Immature natural killer cell (primary cell): ENCODE data around the gene FGFR3. TPM values are rescaled to one million over a fixed set of nuclear protein-coding genes. Genes with fewer than 3 reads are reported as not detected.
"Not testable (repeated sequence)": the region's sequence is repeated elsewhere in the genome, so short reads cannot be mapped to it uniquely, and the experiment has no call there.

Experiments
- DNase-seq, 3 donors: peaks; one replicate each; pipeline ENCODE4 v3.0.0; 2022; ENCODE audit warnings: mixed read lengths in 1 of 3
- H3K27ac Mint-ChIP-seq, 6 donors: one replicate each; pipeline ENCODE4 v1.8.0; 2020; ENCODE audit warnings: mixed read lengths in 6 of 6, mild to moderate bottlenecking in 5 of 6, inconsistent platforms in 4 of 6, moderate library complexity in 3 of 6
- H3K27me3 Mint-ChIP-seq, 3 donors: one replicate each; pipeline ENCODE4 v1.8.0; 2020 to 2021; ENCODE audit warnings: low read depth in 3 of 3, mild to moderate bottlenecking in 3 of 3, mixed read lengths in 3 of 3, moderate library complexity in 3 of 3, inconsistent platforms in 1 of 3
- H3K36me3 Mint-ChIP-seq, 3 donors: one replicate each; pipeline ENCODE4 v1.8.0; 2020; ENCODE audit warnings: mixed read lengths in 3 of 3, inconsistent platforms in 2 of 3, mild to moderate bottlenecking in 2 of 3
- H3K4me1 Mint-ChIP-seq, 2 donors: one replicate each; pipeline ENCODE4 v1.8.0; 2020; ENCODE audit warnings: inconsistent platforms in 2 of 2, mild to moderate bottlenecking in 2 of 2, mixed read lengths in 2 of 2, moderate library complexity in 1 of 2
- H3K4me3 Mint-ChIP-seq, 5 donors: one replicate each; pipeline ENCODE4 v1.8.0; 2020; ENCODE audit warnings: mild to moderate bottlenecking in 5 of 5, mixed read lengths in 5 of 5, inconsistent platforms in 3 of 5, moderate library complexity in 3 of 5
- H3K9me3 Mint-ChIP-seq, 6 donors: one replicate each; pipeline ENCODE4 v1.8.0; 2020; ENCODE audit warnings: mild to moderate bottlenecking in 6 of 6, mixed read lengths in 6 of 6, inconsistent platforms in 4 of 6, moderate library complexity in 3 of 6
- polyA plus RNA-seq, 3 donors: library from polyadenylated mRNA; unstranded; fragments of 300-500 nt; fragmentation: Illumina TruSeq; gene quantifications; one replicate each; pipeline ENCODE4 v1.2.3, GENCODE V29; 2021

The FGFR3 gene
- polyA plus RNA-seq, 3 donors from 2014 or later: not detected

DNA sequence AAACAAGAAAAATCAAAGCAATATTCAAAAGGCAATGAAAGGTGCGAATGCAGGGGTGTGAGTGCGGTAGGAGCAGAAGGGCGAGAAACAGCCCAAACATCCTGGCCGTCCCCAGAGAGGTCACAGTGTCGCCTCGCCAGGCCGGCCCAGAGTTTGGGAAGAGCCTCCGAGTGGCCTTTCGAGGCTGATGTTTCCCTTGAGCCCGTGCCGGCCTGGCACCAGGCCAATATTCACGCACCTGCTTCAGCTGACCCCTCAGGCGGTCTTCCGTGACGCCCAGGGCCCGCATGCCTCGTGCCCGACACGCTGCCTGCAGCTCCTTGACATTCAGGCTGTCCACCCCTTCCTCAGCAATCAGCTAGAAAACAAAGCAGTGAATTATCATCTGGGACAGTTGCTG lies 32.2 kb downstream of the FGFR3 start:
- Mint-ChIP-seq H3K4me1 (peaks cover 2 to 8% of the 10 kb centered on the region in 2 donors), H3K36me3 (peaks cover 11 to 26% (median 20%) of the 10 kb centered on the region in 3 donors)

DNA sequence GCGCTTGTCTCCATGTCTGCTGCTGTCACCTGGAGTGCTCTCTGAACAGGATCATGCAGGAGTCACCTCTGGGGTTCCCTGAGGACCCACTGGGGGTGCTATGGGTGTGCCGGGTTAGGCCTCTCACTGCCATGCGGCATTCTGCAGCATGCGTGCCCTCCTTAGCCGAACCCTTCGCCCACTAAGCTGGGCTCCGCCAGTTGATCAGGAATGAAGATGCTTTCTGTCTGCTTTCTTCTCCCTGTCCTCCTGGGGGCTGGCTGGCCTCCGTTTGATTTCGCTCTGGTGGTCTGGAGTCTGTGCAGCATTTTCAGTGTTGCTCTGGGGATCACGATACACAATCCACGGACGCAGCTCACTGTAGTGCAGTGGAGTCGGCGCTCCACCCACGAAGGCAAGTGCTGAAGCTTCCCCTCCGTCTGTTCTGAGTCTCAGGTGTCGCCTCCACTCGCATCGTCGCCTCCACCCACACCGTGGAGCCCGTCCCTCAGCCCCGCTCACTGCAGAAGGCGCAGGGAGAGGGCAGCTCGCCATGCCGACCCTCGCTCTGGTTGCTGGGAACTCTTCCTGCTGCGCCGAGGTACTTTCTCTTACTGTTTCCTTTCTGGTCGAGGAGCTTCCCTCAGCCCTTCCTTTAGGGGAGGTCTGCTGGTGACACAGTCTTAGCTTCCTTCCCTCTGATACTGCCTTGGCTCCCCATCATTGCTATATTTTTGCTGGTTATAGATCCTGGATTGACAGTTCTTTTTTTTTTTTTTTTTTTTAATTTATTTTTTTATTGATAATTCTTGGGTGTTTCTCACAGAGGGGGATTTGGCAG lies 33.6 kb downstream of the FGFR3 start:
- Mint-ChIP-seq H3K27me3 (peaks cover 0 to 5% (median 0%) of the 10 kb centered on the region in 3 donors), H3K4me1 (peaks cover 2 to 8% of the 10 kb centered on the region in 2 donors), H3K9me3 (no peaks in the 10 kb centered on the region), H3K36me3 (peaks cover 11 to 27% (median 24%) of the 10 kb centered on the region in 3 donors), H3K4me3 (no peak overlapping the region), H3K27ac (peak overlapping the region in 1 of 6 donors; percentile 58)
- DNase-seq: no peak

More for the DNA sequence above, 32.2 kb downstream of the FGFR3 start:
- no peak for DNase-seq
- Mint-ChIP-seq H3K27me3 (peaks cover 0 to 5% (median 0%) of the 10 kb centered on the region in 3 donors), H3K27ac (no peak overlapping the region), H3K9me3 (no peaks in the 10 kb centered on the region), H3K4me3 (no peak overlapping the region)

DNA sequence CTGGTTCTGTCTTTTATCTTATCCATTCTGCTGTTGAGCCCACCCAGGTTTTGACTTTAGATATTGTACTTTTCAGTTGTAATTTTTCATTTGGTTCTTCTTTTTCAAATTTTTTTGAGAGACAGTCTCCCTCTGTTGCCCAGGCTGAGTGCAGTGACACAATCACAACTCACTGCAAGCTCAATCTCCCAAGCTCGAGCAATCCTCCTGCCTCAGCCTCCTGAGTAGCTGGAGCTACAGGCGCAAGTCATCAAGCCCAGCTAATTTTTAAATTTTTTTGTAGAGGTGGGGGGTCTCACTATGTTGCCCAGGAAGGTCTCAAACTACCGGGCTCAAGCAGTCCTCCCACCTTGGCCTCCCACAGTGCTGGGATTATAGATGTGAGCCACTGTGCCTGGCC lies 37.1 kb downstream of the FGFR3 start:
- peak overlapping the region in 1 of 6 donors; percentile 7 for H3K27ac Mint-ChIP-seq
- peaks cover 0 to 6% (median 0%) of the 10 kb centered on the region in 3 donors for H3K27me3 Mint-ChIP-seq
- no peaks in the 10 kb centered on the region for H3K9me3 Mint-ChIP-seq
- H3K4me1 Mint-ChIP-seq: peaks cover 2 to 8% of the 10 kb centered on the region in 2 donors
- no peak overlapping the region for H3K4me3 Mint-ChIP-seq
- H3K36me3 Mint-ChIP-seq: peaks cover 15 to 25% (median 16%) of the 10 kb centered on the region in 3 donors
- DNase-seq: no peak

DNA sequence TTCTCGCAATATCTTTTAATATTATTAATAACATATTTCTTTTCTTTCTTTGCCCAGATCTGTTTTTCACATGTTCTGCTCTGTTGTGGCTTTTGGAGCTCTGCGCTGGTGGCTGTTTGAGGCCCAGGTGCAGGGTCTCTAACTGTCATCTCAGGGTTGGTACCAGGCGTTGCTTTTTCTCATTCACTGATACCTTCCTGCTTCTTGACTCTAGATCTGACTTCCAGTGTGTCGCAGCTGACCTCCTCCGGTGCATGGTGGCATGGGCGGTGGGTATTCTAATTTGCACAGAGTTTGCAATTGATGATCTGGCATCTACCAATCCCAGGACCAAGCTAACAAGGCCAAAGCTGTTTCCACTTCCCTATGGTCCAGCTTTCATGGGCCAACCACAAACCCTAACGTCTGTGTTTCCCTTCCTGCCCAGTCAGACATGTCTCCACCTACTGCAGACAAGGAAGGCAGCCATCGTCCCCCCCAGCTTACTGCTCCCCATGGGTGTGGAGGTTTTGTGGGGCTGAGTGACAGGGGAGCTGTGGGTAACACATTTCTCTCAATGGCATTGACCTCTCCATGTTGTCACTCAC lies 37.6 kb downstream of the FGFR3 start:
- no peak overlapping the region for H3K27ac Mint-ChIP-seq
- H3K9me3 Mint-ChIP-seq: no peaks in the 10 kb centered on the region
- peaks cover 15 to 29% (median 16%) of the 10 kb centered on the region in 3 donors for H3K36me3 Mint-ChIP-seq

DNA sequence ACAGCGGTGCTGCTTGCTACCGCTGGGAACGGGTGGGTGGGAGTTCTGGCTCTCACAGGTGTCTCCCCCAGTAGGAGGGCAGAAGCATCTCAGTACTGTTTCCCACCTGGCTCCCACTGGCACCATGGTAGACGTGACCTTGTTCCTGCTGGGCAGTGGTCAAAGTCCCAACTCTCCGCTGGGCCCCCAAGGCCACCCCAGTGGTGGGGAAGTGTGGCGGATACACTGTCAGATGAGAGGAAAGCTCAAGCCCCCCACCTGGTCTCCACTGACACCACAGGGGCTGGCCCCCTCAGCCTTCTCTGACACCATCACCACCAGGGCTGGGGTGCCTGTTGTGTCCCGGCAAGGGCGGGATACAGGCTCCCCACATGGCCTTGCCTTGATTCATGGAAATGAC lies 38.2 kb downstream of the FGFR3 start:
- Mint-ChIP-seq H3K9me3 (no peaks in the 10 kb centered on the region), H3K4me1 (peaks cover 2 to 8% of the 10 kb centered on the region in 2 donors), H3K27me3 (peaks cover 0 to 4% (median 0%) of the 10 kb centered on the region in 3 donors), H3K4me3 (no peak overlapping the region), H3K36me3 (peaks cover 15 to 29% (median 18%) of the 10 kb centered on the region in 3 donors), H3K27ac (no peak overlapping the region)
- no peak for DNase-seq

More for the DNA sequence above, 37.6 kb downstream of the FGFR3 start:
- H3K4me3 Mint-ChIP-seq: no peak overlapping the region
- peaks cover 0 to 6% (median 0%) of the 10 kb centered on the region in 3 donors for H3K27me3 Mint-ChIP-seq
- H3K4me1 Mint-ChIP-seq: peaks cover 2 to 8% of the 10 kb centered on the region in 2 donors
- DNase-seq: no peak

DNA sequence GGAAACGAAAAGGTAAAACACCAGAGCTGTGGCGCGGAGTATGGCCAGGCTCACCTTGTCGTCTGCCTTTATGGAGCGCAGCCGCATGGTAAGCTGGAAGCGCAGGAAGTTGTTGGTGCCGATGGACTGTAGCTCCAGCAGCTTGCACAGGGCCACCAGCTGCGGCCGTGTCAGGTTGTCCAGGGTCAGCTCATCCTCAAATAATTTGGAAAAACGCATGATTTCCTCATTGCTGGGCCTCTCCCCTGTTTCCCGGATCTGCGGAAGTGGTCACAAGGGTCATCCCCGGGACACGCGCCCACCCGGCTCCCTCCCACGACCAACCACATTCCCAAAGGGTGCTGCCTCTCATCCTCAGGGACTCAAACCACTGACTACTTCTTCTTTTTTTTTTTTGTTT lies 39.6 kb downstream of the FGFR3 start:
- peaks cover 2 to 8% of the 10 kb centered on the region in 2 donors for H3K4me1 Mint-ChIP-seq
- H3K9me3 Mint-ChIP-seq: no peaks in the 10 kb centered on the region
- H3K36me3 Mint-ChIP-seq: peaks cover 12 to 28% (median 19%) of the 10 kb centered on the region in 3 donors
- H3K27me3 Mint-ChIP-seq: peaks cover 0 to 4% (median 0%) of the 10 kb centered on the region in 3 donors
- no peak overlapping the region for H3K27ac Mint-ChIP-seq
- no peak for DNase-seq
- H3K4me3 Mint-ChIP-seq: no peak overlapping the region

DNA sequence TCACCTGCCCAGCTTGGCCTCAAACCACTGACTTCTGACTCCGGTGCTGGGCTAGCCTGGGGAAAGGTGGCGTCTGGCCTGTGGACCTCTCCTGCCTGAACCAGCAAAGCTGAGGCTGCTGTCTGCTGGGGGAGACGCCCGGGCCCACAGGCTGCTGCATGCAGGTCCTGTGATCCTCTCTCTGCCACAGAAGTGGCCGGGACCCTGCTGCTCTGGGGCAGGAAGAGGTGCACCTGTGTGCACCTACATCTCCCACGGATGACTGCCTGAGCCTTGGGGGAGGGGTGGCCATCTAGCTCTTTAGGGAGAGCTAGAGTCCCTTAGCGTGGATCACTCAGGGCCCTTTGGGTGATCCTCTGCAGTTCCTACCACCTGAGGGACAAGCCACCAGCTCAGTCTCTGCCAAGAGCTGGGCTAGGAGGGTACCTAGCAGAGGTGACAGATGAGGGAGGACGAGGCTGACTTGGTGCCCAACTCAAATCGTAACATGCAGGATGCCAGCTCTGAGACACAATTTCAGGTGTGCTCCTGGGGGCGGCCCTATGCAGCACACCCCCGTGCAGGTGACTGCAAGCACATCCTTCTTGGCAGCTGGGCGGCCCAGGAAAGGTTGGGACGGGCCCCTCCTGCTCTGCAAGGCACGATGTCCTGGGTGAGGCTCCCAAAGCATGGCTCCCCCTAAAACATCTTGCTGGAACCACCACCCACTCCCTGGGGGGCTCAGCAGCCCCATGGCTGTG lies 40.4 kb downstream of the FGFR3 start:
- Mint-ChIP-seq H3K27ac (no peak overlapping the region), H3K27me3 (peaks cover 0 to 4% (median 0%) of the 10 kb centered on the region in 3 donors), H3K4me3 (no peak overlapping the region), H3K4me1 (peaks cover 2 to 8% of the 10 kb centered on the region in 2 donors), H3K9me3 (no peaks in the 10 kb centered on the region), H3K36me3 (peaks cover 12 to 28% (median 19%) of the 10 kb centered on the region in 3 donors)
- no peak for DNase-seq

DNA sequence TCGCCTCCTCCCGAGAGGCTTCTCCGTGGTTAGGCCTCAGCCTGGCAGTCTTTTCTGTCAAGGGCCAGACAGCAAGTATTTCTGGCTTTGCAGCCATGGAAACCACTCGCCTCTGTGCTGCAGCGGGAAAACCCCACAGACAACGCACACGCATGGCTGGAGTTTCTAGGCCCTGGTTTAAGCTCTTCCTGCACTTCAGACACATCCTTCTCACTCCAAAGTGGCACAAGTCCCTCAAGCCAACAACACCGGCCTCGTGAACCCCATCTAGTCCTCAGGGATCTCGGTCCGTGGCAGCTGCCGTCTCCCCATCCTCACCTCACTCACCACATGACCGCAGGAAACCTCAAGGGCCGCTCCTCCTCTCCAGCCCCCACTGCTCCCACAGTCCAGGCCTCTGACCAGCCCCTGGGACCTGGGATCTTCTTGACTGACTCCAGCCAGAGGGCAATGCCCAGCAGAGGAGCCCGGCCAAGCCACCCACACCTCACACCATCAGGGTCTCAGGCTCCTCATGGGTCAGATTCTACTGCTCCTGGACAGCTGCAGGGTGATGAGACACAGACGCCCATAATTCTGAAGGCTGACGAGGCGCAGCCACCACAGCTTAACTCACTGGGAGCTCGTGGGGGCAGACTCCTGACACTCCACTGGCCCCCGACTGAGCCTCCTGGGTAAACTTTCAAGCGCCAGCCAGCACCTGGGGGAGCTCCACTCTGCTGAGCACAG lies 41.1 kb downstream of the FGFR3 start:
- DNase-seq: no peak
- H3K4me1 Mint-ChIP-seq: peaks cover 3 to 8% of the 10 kb centered on the region in 2 donors
- no peak overlapping the region for H3K4me3 Mint-ChIP-seq
- H3K27me3 Mint-ChIP-seq: peaks cover 0 to 4% (median 0%) of the 10 kb centered on the region in 3 donors
- peaks cover 16 to 31% (median 21%) of the 10 kb centered on the region in 3 donors for H3K36me3 Mint-ChIP-seq
- H3K27ac Mint-ChIP-seq: peak overlapping the region in 2 of 6 donors; percentile 55 to 71
- no peaks in the 10 kb centered on the region for H3K9me3 Mint-ChIP-seq

DNA sequence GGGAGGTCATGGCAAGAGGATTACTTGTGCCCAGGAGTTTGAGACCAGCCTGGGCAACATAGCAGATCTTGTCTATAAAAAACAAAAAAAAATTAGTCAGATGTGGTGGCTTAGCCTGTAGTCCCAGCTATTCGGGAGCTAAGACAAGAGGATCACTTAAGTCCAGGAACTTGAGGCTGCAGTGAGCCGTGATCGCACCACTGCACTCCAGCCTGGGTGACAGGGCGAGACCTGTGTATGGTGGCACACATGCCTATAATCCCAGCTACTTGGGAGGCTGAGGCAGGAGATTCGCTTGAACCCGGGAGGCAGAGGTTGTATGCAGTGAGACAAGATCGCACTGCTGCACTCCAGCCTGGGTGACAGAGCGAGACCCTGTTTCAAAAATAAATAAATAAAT lies 42.7 kb downstream of the FGFR3 start:
- peaks cover 15 to 29% (median 17%) of the 10 kb centered on the region in 3 donors for H3K36me3 Mint-ChIP-seq
- not testable (repeated sequence) for H3K27ac Mint-ChIP-seq, H3K9me3 Mint-ChIP-seq, DNase-seq, H3K27me3 Mint-ChIP-seq, H3K4me1 Mint-ChIP-seq, H3K4me3 Mint-ChIP-seq

DNA sequence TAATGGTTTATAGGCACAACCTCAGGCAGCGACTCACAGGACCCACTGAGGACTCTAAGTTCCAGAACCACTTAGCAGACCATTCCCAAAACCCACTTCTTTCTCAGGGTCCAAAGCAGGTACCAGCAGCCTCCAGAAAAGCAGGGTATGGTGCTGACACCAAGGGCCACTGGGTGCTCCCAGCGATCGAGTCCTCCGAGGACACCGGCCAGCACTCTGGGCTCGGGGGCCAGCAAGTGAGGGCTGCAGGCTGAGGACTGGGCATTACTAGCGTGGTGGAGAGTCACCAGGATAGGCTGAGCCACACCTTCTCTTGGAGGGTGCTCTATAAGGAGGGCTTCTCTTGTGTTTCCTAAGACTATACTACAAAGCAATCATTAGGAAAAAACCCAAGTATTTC lies 43.6 kb downstream of the FGFR3 start:
- no peak for DNase-seq
- no peak overlapping the region for H3K27ac Mint-ChIP-seq
- H3K36me3 Mint-ChIP-seq: peaks cover 15 to 27% (median 15%) of the 10 kb centered on the region in 3 donors
- H3K9me3 Mint-ChIP-seq: no peaks in the 10 kb centered on the region
- H3K4me3 Mint-ChIP-seq: no peak overlapping the region
- peaks cover 0 to 2% (median 0%) of the 10 kb centered on the region in 3 donors for H3K27me3 Mint-ChIP-seq
- H3K4me1 Mint-ChIP-seq: peaks cover 4 to 6% of the 10 kb centered on the region in 2 donors

DNA sequence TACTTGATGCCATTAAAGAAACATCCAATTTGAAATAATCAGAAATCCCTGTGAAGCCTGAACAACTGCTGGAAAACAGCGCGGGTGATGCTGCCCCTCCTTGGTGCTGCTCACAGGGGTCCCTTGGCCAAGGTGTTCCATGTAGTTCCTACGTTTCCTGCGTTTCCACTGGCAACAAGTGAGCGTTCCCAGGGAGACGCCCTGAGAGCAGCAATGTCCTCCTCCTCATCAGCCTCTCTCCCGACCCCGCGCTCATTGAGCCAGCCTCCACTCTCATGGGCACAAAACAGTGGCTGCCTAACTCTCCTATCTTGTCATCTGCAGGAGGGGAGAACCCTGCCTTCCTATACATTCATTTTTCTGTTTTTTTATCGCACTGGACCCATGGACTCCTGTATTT lies 44.0 kb downstream of the FGFR3 start:
- Mint-ChIP-seq H3K27ac (no peak overlapping the region), H3K36me3 (peaks cover 13 to 25% (median 14%) of the 10 kb centered on the region in 3 donors), H3K9me3 (no peaks in the 10 kb centered on the region)

DNA sequence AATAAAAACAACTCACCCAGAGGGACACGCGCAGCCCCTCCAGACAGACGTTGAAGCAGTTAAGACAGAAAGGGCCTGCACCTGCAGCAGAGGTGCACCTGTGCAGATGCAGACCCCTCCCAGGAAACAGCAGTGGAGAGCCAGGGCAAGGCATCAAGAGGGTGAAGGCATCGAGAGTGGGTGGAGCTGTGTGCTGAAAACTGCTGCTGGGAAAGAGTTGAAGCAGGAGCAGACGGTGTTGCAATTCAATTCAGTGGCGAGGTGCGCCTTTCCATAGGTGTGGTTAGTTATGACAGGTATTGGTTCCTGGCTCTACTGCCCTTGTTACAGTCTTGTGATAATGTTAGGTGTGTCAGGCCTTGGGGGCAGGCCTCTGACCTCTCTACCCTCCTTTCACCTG lies 46.2 kb downstream of the FGFR3 start:
- Mint-ChIP-seq H3K27ac (no peak overlapping the region), H3K27me3 (peaks cover 0 to 3% (median 0%) of the 10 kb centered on the region in 3 donors), H3K9me3 (no peaks in the 10 kb centered on the region), H3K36me3 (peaks cover 9 to 31% (median 10%) of the 10 kb centered on the region in 3 donors), H3K4me1 (peaks cover 13 to 14% of the 10 kb centered on the region in 2 donors), H3K4me3 (no peak overlapping the region)
- DNase-seq: no peak

More for the DNA sequence above, 44.0 kb downstream of the FGFR3 start:
- peaks cover 0 to 2% (median 0%) of the 10 kb centered on the region in 3 donors for H3K27me3 Mint-ChIP-seq
- peaks cover 8 to 10% of the 10 kb centered on the region in 2 donors for H3K4me1 Mint-ChIP-seq
- no peak overlapping the region for H3K4me3 Mint-ChIP-seq
- DNase-seq: no peak
